ENCODE data around the gene TIPRL. TPM values are rescaled to one million over a fixed set of nuclear protein-coding genes. Genes with fewer than 3 reads are reported as not detected.
A peak's percentile ranks its signal among the peaks of the same experiment; 100 is the strongest.
"Not testable (repeated sequence)": the region's sequence is repeated elsewhere in the genome, so short reads cannot be mapped to it uniquely, and the experiment has no call there.

The TIPRL gene
- total and polyA plus RNA-seq, 7 donors = 19.3 to 31.0 (median 30.7) TPM

DNA sequence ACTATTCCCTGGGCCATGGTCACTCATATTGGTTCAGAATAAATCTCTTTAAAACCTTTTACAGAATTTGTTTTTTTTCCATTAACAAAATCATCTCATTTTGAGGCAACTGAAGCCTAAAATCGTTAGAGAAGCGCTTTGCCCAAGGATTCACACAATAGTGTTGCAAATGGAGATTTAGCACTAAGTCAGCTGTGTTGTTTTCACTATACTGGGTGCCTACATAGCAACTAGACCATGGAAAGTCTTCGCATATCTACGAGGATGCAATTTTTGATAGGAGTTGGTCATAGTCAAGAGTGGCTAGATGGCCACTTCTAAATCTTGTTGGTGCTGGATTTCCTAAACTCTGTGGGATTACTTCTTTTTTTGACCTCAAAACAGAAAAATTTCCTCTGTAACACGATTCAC is 530 bp upstream of the TIPRL start:
- H3K4me3 ChIP-seq = peak overlapping the region; percentile 76 to 84 (median 78)
- 74% methylated on average over 5 of the region's 5 CpGs for WGBS, 2 donors
- no peak for DNase-seq
- intact Hi-C loops (cut with DNase I) = loop anchor here (5.0 kb wide), 2 partner anchors 41 to 241 kb away; partner anchors contain the start of genes DCAF6, GPR161 and MPC2
- no peaks in the 10 kb centered on the region for H3K27me3 ChIP-seq
- peak overlapping the region; percentile 88 to 95 (median 92) for H3K27ac ChIP-seq
- no peaks in the 10 kb centered on the region for H3K36me3 ChIP-seq
- H3K9me3 ChIP-seq = no peaks in the 10 kb centered on the region
- peaks cover 0 to 13% (median 10%) of the 10 kb centered on the region in 4 donors for H3K4me1 ChIP-seq
- TF ChIP-seq EP300 (IDR thresholded peaks at IDR 0.05) (no peak), POLR2AphosphoS5 (IDR thresholded peaks at IDR 0.05) (no peak), POLR2A (IDR thresholded peaks at IDR 0.05) (no peak)
- TF ChIP-seq, protein P1, sequence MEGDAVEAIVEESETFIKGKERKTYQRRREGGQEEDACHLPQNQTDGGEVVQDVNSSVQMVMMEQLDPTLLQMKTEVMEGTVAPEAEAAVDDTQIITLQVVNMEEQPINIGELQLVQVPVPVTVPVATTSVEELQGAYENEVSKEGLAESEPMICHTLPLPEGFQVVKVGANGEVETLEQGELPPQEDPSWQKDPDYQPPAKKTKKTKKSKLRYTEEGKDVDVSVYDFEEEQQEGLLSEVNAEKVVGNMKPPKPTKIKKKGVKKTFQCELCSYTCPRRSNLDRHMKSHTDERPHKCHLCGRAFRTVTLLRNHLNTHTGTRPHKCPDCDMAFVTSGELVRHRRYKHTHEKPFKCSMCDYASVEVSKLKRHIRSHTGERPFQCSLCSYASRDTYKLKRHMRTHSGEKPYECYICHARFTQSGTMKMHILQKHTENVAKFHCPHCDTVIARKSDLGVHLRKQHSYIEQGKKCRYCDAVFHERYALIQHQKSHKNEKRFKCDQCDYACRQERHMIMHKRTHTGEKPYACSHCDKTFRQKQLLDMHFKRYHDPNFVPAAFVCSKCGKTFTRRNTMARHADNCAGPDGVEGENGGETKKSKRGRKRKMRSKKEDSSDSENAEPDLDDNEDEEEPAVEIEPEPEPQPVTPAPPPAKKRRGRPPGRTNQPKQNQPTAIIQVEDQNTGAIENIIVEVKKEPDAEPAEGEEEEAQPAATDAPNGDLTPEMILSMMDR (IDR thresholded peaks at IDR 0.05) = no peak

DNA sequence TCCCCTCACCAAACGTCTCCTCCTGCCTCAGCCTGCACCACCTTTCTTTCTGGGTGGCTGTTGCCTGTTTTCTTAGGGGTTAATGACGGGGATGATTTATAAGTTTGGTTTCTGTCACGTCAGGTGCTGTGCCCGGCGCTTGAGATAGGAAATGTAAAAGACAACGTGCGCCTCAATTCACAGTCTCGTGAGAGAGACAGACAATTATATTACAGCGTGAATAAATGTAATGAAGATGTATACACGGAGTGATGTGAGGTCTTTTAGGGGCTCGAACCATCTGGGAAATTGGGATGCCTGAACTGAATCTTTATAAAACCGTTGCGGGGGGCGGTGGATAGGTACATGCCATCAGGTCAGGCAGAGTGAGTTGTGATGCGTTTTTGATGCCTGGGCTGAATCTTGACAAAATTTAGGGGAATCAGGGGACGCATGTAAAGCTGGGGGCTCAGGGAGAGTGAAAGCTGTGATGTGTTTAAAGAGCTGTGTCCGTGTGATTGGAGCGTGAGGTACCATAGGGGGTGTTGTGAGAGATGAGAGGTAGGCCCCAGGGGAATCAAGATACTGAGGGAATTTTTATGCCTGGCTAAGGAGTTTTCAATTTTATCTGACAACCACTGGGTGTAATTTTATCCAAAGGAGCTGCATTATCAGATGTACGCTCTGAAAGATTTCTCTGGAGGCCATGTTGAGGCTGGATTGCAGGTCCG is 831 bp downstream of the TIPRL start:
- H3K4me3 ChIP-seq = peak overlapping the region; percentile 76 to 84 (median 78)
- TF ChIP-seq EP300 (IDR thresholded peaks at IDR 0.05) (no peak), POLR2AphosphoS5 (IDR thresholded peaks at IDR 0.05) (no peak), POLR2A (IDR thresholded peaks at IDR 0.05) (no peak)
- TF ChIP-seq, protein P1 (IDR thresholded peaks at IDR 0.05) = no peak
- peaks cover 0 to 13% (median 10%) of the 10 kb centered on the region in 4 donors for H3K4me1 ChIP-seq
- H3K27ac ChIP-seq = peak overlapping the region; percentile 88 to 95 (median 92)
- intact Hi-C loops (cut with DNase I) = loop anchor here (1.0 to 5.0 kb wide), 3 partner anchors 42 to 242 kb away; partner anchors contain the start of genes DCAF6, GPR161 and MPC2
- no peak for DNase-seq
- WGBS, 2 donors = 3 to 6% methylated on average over 20 of the region's 20 CpGs
- H3K9me3 ChIP-seq = no peaks in the 10 kb centered on the region
- peaks cover 0 to under 1% (median 0%) of the 10 kb centered on the region in 4 donors for H3K36me3 ChIP-seq
- no peaks in the 10 kb centered on the region for H3K27me3 ChIP-seq

GRCh38 chr1:168180148-168180524 is 1.4 kb downstream of the TIPRL start:
- 28 to 42% methylated on average over 2 of the region's 2 CpGs for WGBS, 2 donors
- Histone ChIP-seq H3K9me3 (no peaks in the 10 kb centered on the region), H3K27ac (peak overlapping the region; percentile 88 to 95 (median 92)), H3K4me1 (peaks cover 0 to 13% (median 10%) of the 10 kb centered on the region in 4 donors), H3K4me3 (peak overlapping the region; percentile 76 to 84 (median 78)), H3K36me3 (peaks cover 0 to 6% (median 0%) of the 10 kb centered on the region in 4 donors), H3K27me3 (no peaks in the 10 kb centered on the region)
- DNase-seq = no peak
- TF ChIP-seq, protein P1 (IDR thresholded peaks at IDR 0.05) = no peak
- TF ChIP-seq POLR2AphosphoS5 (IDR thresholded peaks at IDR 0.05) = no peak
- TF ChIP-seq EP300 (IDR thresholded peaks at IDR 0.05) = no peak
- no peak for TF ChIP-seq POLR2A (IDR thresholded peaks at IDR 0.05)
- intact Hi-C loops (cut with DNase I) = no loop called here

DNA sequence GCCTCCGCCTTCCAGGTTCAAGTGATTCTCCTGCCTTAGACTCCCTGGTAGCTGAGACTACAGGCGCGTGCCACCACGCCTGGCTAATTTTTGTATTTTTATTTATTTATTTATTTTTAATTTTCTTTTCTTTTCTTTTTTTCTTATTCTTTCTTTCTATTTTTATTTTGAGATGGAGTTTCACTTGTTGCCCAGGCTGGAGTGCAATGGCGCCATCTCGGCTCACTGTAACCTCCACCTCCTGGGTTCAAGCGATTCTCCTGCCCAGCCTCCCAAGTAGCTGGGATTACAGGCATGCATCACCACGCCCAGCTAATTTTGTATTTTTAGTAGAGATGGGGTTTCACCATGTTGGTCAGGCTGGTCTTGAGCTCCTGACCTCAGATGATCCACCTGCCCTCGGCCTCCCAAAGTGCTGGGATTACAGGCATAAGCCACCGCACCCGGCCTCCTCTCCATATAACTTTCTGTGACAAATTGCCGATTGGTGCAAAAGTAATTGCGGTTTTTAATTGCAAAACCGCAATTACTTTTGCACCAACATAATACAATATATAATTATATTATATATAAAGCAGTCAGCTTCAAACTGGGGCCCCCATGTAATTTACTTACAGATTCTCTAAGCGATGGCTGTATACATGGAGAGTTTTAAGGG is 2.4 kb downstream of the TIPRL start:
- H3K27ac ChIP-seq; H3K27me3 ChIP-seq; H3K36me3 ChIP-seq; H3K4me3 ChIP-seq; DNase-seq; H3K9me3 ChIP-seq; intact Hi-C loops (cut with DNase I): not testable (repeated sequence)
- peaks cover 0 to 13% (median 10%) of the 10 kb centered on the region in 4 donors for H3K4me1 ChIP-seq
- WGBS, 2 donors = 96 to 98% methylated on average over 15 of the region's 15 CpGs

DNA sequence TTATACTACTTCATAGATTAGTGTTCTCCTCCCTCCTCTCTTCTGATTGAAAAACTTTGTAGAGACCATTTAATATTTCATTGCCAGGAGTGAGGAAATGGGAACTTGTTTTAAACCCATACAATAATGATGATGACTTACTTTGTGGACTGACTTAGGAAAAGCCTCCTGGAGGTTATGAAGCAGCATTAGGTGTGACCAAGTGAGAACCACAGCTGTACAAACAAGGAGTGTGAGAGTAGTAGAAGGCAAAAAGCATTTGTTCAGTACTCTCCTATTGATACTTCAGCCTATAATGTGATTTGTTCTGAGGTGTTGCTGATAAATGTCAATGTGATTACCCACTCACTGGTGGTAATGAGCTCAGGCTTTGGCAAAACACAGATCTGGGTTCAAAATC is 8.4 kb downstream of the TIPRL start:
- no peaks in the 10 kb centered on the region for H3K27me3 ChIP-seq
- TF ChIP-seq POLR2AphosphoS5 (IDR thresholded peaks at IDR 0.05) (no peak), EP300 (IDR thresholded peaks at IDR 0.05) (no peak), POLR2A (IDR thresholded peaks at IDR 0.05) (no peak)
- TF ChIP-seq, protein P1 (IDR thresholded peaks at IDR 0.05) = no peak
- H3K4me3 ChIP-seq = no peak overlapping the region
- no peaks in the 10 kb centered on the region for H3K4me1 ChIP-seq
- H3K9me3 ChIP-seq = no peaks in the 10 kb centered on the region
- no peak overlapping the region for H3K27ac ChIP-seq
- intact Hi-C loops (cut with DNase I) = no loop called here
- peaks cover 0 to 53% (median 14%) of the 10 kb centered on the region in 4 donors for H3K36me3 ChIP-seq
- no peak for DNase-seq
